ENCODE measurements around the gene FAM53B. TPM values are rescaled to one million over a fixed set of nuclear protein-coding genes. Genes with fewer than 3 reads are reported as not detected.

FAM53B gene
- total RNA-seq, 4 donors from 2014 or later, result 21.9 to 42.6 (median 32.2) TPM

GRCh38 chr10:124688889-124689670 lies 55.1 kb downstream of the FAM53B start:
- DNase-seq (ENCODE audit: low spot score) (no peak), ATAC-seq (ENCODE audit: low FRiP score) (no peak)
- TF ChIP-seq, protein P1, sequence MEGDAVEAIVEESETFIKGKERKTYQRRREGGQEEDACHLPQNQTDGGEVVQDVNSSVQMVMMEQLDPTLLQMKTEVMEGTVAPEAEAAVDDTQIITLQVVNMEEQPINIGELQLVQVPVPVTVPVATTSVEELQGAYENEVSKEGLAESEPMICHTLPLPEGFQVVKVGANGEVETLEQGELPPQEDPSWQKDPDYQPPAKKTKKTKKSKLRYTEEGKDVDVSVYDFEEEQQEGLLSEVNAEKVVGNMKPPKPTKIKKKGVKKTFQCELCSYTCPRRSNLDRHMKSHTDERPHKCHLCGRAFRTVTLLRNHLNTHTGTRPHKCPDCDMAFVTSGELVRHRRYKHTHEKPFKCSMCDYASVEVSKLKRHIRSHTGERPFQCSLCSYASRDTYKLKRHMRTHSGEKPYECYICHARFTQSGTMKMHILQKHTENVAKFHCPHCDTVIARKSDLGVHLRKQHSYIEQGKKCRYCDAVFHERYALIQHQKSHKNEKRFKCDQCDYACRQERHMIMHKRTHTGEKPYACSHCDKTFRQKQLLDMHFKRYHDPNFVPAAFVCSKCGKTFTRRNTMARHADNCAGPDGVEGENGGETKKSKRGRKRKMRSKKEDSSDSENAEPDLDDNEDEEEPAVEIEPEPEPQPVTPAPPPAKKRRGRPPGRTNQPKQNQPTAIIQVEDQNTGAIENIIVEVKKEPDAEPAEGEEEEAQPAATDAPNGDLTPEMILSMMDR (IDR thresholded peaks at IDR 0.05), result no peak

- no peak for DNase-seq (ENCODE audit: low spot score)
- TF ChIP-seq, protein P1 (IDR thresholded peaks at IDR 0.05), result no peak
- no peak for ATAC-seq (ENCODE audit: low FRiP score)
Measured at GRCh38 chr10:124688386-124688785, 55.8 kb downstream of the FAM53B start.

GRCh38 chr10:124686707-124687376 lies 57.3 kb downstream of the FAM53B start:
- DNase-seq (ENCODE audit: low spot score), result no peak
- TF ChIP-seq, protein P1 (IDR thresholded peaks at IDR 0.05), result no peak

GRCh38 chr10:124685261-124685660 lies 58.9 kb downstream of the FAM53B start:
- no peak for ATAC-seq (ENCODE audit: low FRiP score)
- TF ChIP-seq, protein P1 (IDR thresholded peaks at IDR 0.05), result no peak
- no peak for DNase-seq (ENCODE audit: low spot score)

More at GRCh38 chr10:124686707-124687376, 57.3 kb downstream of the FAM53B start:
- no peak for ATAC-seq (ENCODE audit: low FRiP score)

GRCh38 chr10:124683814-124684213 lies 60.4 kb downstream of the FAM53B start:
- DNase-seq (ENCODE audit: low spot score), result no peak
- no peak for ATAC-seq (ENCODE audit: low FRiP score)
- TF ChIP-seq, protein P1 (IDR thresholded peaks at IDR 0.05), result no peak

- ATAC-seq (ENCODE audit: low FRiP score) (no peak), DNase-seq (ENCODE audit: low spot score) (no peak)
- TF ChIP-seq, protein P1 (IDR thresholded peaks at IDR 0.05), result no peak
Measured at GRCh38 chr10:124681626-124682552, 62.3 kb downstream of the FAM53B start.

Data from omental fat pad (tissue), 4 donors.